Measurements from ENCODE around the gene MBD3L1.

MBD3L1 gene

DNA sequence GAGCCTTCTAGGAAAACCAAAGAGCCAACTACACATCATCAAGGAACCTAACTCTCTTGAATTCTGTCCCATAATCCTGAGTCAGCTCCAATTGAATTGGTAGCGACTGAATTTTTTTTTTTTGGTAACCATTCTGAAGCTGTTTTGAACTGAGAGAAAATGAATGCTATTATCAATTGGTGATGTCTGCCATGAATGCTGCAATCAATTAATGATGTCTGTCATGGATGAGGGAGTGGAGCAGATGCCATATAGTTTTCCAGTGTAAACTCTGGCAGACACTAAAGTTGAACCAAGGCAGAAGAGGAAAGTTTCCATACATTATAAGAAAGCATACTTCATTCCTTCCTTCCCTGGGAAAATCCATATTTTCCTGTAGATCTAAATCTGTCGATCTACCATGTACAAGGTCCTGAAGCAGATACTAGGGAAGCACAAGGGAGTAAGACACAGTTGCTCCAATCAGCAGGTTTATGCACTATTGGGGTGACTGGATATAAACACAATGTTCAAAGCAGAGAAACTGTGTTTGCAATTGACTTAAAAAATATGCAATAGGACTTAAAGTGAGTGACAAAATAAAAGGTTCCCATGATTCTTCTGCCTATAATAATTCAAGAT is 48.8 kb downstream of the MBD3L1 start:
- no peak for DNase-seq

- DNase-seq: no peak
Observed at GRCh38 chr19:8881512-8881911, 49.3 kb downstream of the MBD3L1 start.

- no peak for DNase-seq
Observed at GRCh38 chr19:8884416-8884815, 52.2 kb downstream of the MBD3L1 start.

DNA sequence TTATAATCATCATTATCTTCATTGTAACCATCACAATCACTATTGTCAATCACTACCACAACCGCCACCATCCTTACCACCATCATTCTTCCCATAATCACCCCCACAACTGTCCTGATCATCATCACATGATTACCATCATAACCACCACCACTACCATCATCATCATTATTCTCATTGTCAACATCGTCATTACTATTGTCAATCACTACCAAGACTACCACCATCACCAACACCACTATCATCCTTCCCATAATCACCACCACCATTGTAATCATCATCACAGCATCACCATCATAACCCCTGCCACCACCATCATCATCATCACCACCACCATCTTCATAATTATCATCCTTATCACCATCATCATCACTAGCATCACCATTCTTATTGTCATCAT is 55.2 kb downstream of the MBD3L1 start:
- no peak for DNase-seq

GRCh38 chr19:8890260-8890659 is 58.1 kb downstream of the MBD3L1 start:
- no peak for DNase-seq
